SK-MEL-5 (cell line): Measurements from ENCODE around the gene C3orf52. TPM values are rescaled to one million over a fixed set of nuclear protein-coding genes. Genes with fewer than 3 reads are reported as not detected.

ENCODE experiments used
- DNase-seq: peaks from one replicate; pipeline ENCODE4 v3.0.0-alpha.2; 2016; ENCODE audit warnings: low read depth, low spot score
- in situ Hi-C: cut with HindIII; loops from 2 replicates; pipeline ENCODE4 v1.10.0; 2016; ENCODE audit warnings: low sequenced_read_pairs, high pct_unique_total_duplicates, low pct_unique_long_range_greater_than_20kb
- small RNA-seq, 2 experiments: library from RNA; depleted of rRNA; stranded (forward); fragments of <200 nt; gene quantifications; one replicate each; pipeline ENCODE3, GENCODE V24; 2014
- total RNA-seq: library from RNA; depleted of rRNA; stranded (reverse); fragments of >200 nt; shearing (Covaris generic); gene quantifications from 2 replicates; pipeline ENCODE4 v1.2.3, GENCODE V29; 2014; rRNA removed

C3orf52 gene
- total RNA-seq, 1 experiment from 2014 or later, result 12.4 TPM

DNA sequence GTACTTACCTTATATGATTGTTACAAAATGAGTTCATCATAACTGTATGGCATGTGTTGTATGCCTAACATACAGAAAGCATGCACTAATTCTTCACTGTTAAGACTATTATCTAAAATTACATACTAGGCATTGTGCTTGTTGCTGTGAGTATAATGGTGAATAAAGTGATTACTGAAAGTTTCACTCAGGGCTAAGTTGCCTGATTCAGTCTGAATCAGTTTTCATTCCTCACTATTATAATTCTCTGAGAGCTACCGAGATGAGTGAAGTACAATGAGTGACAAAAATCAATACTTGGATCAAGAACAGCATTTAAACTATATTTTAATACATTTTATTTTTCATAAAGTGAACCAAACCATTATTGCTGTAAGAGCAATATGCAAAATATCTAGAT, 54.4 kb downstream of the C3orf52 start:
- no peak for DNase-seq
- in situ Hi-C loops, result loop anchor here (25.0 kb wide), 1 partner anchor 147 kb away; the partner anchor contains the start of gene SLC9C1

DNA sequence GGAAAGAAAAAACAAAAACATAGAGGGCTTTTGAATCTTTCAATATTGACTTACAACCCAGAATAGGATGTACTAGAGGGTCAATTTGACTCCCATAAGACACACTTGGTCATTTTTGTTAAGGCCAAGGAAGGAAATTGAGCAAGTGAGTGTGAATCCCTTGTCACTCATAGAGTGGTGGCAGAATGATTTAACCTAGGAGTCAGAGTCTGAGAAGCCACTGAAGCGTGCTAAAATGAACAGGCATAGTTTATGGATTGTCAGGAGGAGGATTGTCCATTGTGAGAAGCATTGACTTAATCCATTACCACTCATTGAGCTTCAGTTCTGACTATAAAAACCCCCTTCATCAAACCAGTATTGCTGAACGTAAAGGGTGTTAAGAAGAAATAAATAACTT, 55.1 kb downstream of the C3orf52 start:
- in situ Hi-C loops, result loop anchor here (25.0 kb wide), 1 partner anchor 146 kb away; the partner anchor contains the start of gene SLC9C1
- no peak for DNase-seq

DNA sequence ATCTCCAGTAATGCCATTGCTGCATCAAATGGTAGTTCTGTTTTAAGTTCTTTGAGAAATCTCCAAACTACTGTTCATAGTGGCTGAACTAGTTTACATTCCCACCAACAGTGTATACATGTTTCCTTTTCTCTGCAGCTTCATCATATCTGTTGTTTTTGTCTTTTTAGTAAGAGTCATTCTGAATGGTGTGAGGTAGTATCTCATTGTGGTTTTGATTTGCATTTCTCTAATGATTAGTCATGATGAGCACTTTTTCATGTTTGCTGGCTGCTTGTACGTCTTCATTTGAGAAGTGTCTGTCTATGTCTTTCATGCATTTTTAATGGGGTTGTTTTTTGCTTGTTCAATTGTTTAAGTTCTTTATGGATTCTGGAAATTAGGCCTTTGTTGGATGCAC, 57.1 kb downstream of the C3orf52 start:
- no peak for DNase-seq
- in situ Hi-C loops, result loop anchor here (25.0 kb wide), 1 partner anchor 144 kb away; the partner anchor contains the start of gene SLC9C1

DNA sequence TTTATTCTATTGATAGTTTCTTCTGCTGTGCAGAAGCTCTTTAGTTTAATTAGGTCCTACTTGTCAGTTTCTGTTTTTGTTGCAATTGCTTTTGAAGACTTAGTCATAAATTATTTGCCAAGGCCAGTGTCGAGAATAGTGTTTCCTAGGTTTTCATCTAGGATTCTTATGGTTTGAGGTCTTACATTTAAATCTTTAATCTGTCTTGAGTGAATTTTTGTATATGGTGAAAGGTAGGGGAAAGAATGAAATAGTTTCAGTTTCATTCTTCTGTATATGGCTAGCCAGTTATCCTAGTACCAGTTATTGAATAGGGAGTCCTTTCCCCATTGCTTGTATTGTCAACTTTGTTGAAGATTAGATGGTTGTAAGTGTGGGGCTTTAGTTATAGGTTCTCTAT, 57.5 kb downstream of the C3orf52 start:
- DNase-seq, result no peak
- in situ Hi-C loops, result loop anchor here (25.0 kb wide), 1 partner anchor 144 kb away; the partner anchor contains the start of gene SLC9C1

DNA sequence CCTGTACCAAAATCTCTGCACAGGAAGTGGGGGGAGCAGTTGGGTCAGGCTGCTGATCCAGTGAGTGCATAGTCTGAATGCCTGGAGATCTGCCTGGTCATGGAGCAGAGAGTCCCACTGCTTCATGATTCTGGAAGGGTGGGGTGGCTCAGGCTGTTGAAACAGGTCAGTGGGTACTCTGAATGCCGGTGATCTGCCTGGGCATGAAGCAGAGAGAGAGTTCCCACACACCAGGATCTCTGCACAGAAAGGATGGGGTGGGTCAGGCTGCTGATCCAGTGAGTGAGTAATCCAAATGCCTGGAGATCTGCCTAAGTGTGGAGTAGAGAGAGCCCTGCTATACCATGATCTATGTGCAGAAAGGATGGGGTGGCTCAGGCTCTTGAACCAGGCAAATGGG, 62.9 kb downstream of the C3orf52 start:
- DNase-seq, result no peak
- in situ Hi-C loops, result loop anchor here (25.0 kb wide), 1 partner anchor 138 kb away; the partner anchor contains the start of gene SLC9C1

DNA sequence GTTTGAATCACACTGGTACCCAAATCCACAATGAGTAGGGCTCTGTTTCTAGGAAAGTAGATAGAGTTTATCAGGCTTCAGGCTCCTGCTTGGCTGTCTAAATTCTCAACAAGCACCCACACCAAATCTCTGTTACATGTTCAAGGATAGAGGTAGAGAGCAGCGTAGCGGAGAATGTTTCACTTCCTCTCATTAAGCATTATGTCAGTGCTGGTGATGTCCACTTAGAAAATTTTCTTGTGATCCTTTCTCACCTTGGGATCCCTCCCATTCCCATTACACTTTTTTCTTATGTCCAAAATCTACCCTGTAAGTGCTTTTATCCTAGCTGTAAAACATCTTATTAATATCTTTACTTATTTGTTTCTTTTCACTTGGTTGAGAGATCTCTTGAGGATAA, 81.6 kb downstream of the C3orf52 start:
- in situ Hi-C loops, result no loop called here
- no peak for DNase-seq

Small RNAs within 50 kb of the gene (small RNA-seq; reads per million reads assigned to genes)
- gene MIR567, result 0 reads per million in 2 experiments

Other genes with a start within 250 kb of the C3orf52 start
- gene PHLDB2, start 227.1 kb upstream of the C3orf52 start, total RNA-seq, result 36.2 and 36.9 TPM in 2 replicates
- gene ABHD10, start 107.4 kb upstream of the C3orf52 start, total RNA-seq, result 60.9 and 66.4 TPM in 2 replicates
- not detected in 2 replicates for gene TAGLN3, start 87.5 kb upstream of the C3orf52 start, total RNA-seq
- gene TMPRSS7, start 51.7 kb upstream of the C3orf52 start, total RNA-seq, result not detected in 2 replicates
- not detected in 2 replicates for gene GCSAM, start 46.9 kb downstream of the C3orf52 start, total RNA-seq
- 0.11 and 0.64 TPM in 2 replicates for gene SLC9C1, start 207.8 kb downstream of the C3orf52 start, total RNA-seq
- 1.9 and 3.5 TPM in 2 replicates for gene CD200, start 246.8 kb downstream of the C3orf52 start, total RNA-seq